K562 (cell line): ENCODE results near the gene OR51B2. TPM values are rescaled to one million over a fixed set of nuclear protein-coding genes. Genes with fewer than 3 reads are reported as not detected.

ENCODE experiments used
- CEBPG ChIP-seq, 3 experiments: fragments of 200-800 bp in 1 of 3; sonication (Bioruptor generic) in 1 of 3; sonication (generic) in 1 of 3; formaldehyde crosslinking in 1 of 3; IDR thresholded peaks in 2 of 3; conservative IDR thresholded peaks in 1 of 3; 2 replicates each; pipeline versions ENCODE4 v1.6.1 to v1.8.0; 2016 to 2022; ENCODE audit warnings: missing compliant biosample characterization in 2 of 3, missing genetic modification characterization in 2 of 3, mild to moderate bottlenecking in 1 of 3, missing genetic modification reagents in 1 of 3
- DMBX1 ChIP-seq: fragments of 250-450 bp; sonication (Bioruptor Pico); IDR thresholded peaks from 2 replicates; pipeline ENCODE4 v1.8.0; 2022; ENCODE audit warnings: inconsistent platforms, mild to moderate bottlenecking, moderate library complexity, borderline replicate concordance
- ESRRA ChIP-seq: fragments of 450-650 bp; IDR thresholded peaks from 2 replicates; pipeline ENCODE4 v1.6.1; 2014; ENCODE audit warnings: low read depth, mild to moderate bottlenecking, moderate library complexity, borderline replicate concordance
- MEF2D ChIP-seq: conservative IDR thresholded peaks from 2 replicates; pipeline ENCODE4 v1.6.1; 2016; ENCODE audit warnings: low read depth, missing genetic modification characterization, missing compliant biosample characterization
- OTX1 ChIP-seq: fragments of 450-650 bp; formaldehyde crosslinking; IDR thresholded peaks from 2 replicates; pipeline ENCODE4 v1.4.0; 2022; ENCODE audit warnings: mild to moderate bottlenecking
- PHB2 ChIP-seq: fragments of 450-650 bp; IDR thresholded peaks from 2 replicates; pipeline ENCODE4 v1.6.1; 2017; ENCODE audit warnings: low read depth
- POLR2H ChIP-seq: IDR thresholded peaks from 2 replicates; pipeline ENCODE4 v1.6.1; 2016; ENCODE audit warnings: missing genetic modification characterization, low read depth, mild to moderate bottlenecking, control low read depth, missing compliant biosample characterization, moderate library complexity
- SIRT6 ChIP-seq: IDR thresholded peaks from one replicate; pipeline ENCODE4 v1.6.1; 2012; ENCODE audit warnings: low read depth, mild to moderate bottlenecking, control low read depth, inconsistent platforms, low read length, moderate library complexity
- TAF9B ChIP-seq: fragments of 450-650 bp; IDR thresholded peaks from 2 replicates; pipeline ENCODE4 v1.6.1; 2018; ENCODE audit warnings: mild to moderate bottlenecking; ENCODE audit not compliant: partially characterized antibody
- TEAD4 ChIP-seq, 2 experiments: sonication (generic) in 1 of 2; formaldehyde crosslinking in 1 of 2; IDR thresholded peaks; 2 replicates each; pipeline versions ENCODE4 v1.6.1 to v1.8.0; 2012 to 2022; ENCODE audit warnings: borderline replicate concordance in 1 of 2, inconsistent platforms in 1 of 2, low read length in 1 of 2, mild to moderate bottlenecking in 1 of 2, missing genetic modification reagents in 1 of 2
- XRCC3 ChIP-seq: fragments of 450-650 bp; IDR thresholded peaks from 2 replicates; pipeline ENCODE4 v1.6.1; 2017; ENCODE audit warnings: mild to moderate bottlenecking, moderate library complexity
- ZSCAN32 ChIP-seq: fragments of 450-650 bp; formaldehyde crosslinking; IDR thresholded peaks from 2 replicates; pipeline ENCODE4 v1.4.0; 2020; ENCODE audit warnings: mild to moderate bottlenecking, moderate library complexity
- polyA plus RNA-seq, 8 experiments: library from polyadenylated mRNA; depleted of rRNA in 4 of 8; stranded (reverse) in 5 of 8; unstranded in 3 of 8; fragments of >200 nt; fragmentation: Nextera tagmentation in 2 of 8; fragmentation: Illumina TruSeq in 1 of 8; extraction: Ambion mirVana in 2 of 8; extraction: Trizol in 1 of 8; gene quantifications; 2 replicates each; pipeline versions ENCODE4 v1.2.1 to v1.2.3, GENCODE V29; 2011 to 2014; ENCODE audit warnings: inconsistent platforms in 1 of 8, missing spikeins in 1 of 8
- total RNA-seq, 7 experiments: library from RNA; depleted of rRNA in 6 of 7; stranded (reverse); fragments of >200 nt in 6 of 7; fragmentation: Illumina TruSeq in 2 of 7; extraction: Trizol in 2 of 7; gene quantifications; 2 replicates each; pipeline versions ENCODE4 v1.2.1 to v1.2.3, GENCODE V29; 2011 to 2021; ENCODE audit warnings: low replicate concordance in 1 of 7
- TF ChIP-seq, protein P1 (sequence below): sonication (generic); formaldehyde crosslinking; IDR thresholded peaks from 2 replicates; pipeline ENCODE4 v1.8.0; 2022; ENCODE audit warnings: mild to moderate bottlenecking, missing genetic modification reagents
- TF ChIP-seq, protein P2 (sequence below): sonication (generic); formaldehyde crosslinking; IDR thresholded peaks from 2 replicates; pipeline ENCODE4 v1.8.0; 2023; ENCODE audit warnings: mild to moderate bottlenecking, missing genetic modification reagents
- TF ChIP-seq, protein P3 (sequence below): sonication (generic); formaldehyde crosslinking; IDR thresholded peaks from 2 replicates; pipeline ENCODE4 v1.8.0; 2022; ENCODE audit warnings: missing genetic modification reagents, mild to moderate bottlenecking, borderline replicate concordance
- TF ChIP-seq, protein P4 (sequence below): sonication (generic); formaldehyde crosslinking; IDR thresholded peaks from 2 replicates; pipeline ENCODE4 v1.8.1; 2023; ENCODE audit warnings: mild to moderate bottlenecking, missing genetic modification reagents, moderate library complexity

The OR51B2 gene
- total and polyA plus RNA-seq, 9 of the 15 experiments (the other 6 are each of a cell fraction or from before 2014, with no cell fraction given) = 0.38 to 6.6 (median 4.0) TPM

DNA sequence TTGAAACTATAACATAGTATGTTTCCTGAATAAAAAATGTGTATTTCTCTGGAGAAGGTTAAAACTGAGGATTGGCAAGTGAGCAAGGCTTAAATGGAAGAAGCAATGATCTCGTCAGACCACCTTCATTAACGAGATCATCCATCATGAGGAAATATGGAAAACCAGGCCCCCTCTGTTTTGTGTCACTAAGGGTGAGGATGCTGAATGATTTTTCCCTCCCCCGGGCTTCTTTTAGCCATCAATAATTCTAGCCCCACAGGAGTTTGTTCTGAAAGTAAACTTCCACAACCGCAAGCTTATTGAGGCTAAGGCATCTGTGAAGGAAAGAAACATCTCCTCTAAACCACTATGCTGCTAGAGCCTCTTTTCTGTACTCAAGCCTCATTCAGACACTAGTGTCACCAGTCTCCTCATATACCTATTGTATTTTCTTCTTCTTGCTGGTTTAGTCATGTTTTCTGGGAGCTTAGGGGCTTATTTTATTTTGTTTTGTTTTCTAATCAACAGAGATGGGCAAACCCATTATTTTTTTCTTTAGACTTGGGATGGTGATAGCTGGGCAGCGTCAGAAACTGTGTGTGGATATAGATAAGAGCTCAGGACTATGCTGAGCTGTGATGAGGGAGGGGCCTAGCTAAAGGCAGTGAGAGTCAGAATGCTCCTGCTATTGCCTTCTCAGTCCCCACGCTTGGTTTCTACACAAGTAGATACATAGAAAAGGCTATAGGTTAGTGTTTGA lies 48.6 kb downstream of the OR51B2 start (continued):
- TF ChIP-seq, protein P1, sequence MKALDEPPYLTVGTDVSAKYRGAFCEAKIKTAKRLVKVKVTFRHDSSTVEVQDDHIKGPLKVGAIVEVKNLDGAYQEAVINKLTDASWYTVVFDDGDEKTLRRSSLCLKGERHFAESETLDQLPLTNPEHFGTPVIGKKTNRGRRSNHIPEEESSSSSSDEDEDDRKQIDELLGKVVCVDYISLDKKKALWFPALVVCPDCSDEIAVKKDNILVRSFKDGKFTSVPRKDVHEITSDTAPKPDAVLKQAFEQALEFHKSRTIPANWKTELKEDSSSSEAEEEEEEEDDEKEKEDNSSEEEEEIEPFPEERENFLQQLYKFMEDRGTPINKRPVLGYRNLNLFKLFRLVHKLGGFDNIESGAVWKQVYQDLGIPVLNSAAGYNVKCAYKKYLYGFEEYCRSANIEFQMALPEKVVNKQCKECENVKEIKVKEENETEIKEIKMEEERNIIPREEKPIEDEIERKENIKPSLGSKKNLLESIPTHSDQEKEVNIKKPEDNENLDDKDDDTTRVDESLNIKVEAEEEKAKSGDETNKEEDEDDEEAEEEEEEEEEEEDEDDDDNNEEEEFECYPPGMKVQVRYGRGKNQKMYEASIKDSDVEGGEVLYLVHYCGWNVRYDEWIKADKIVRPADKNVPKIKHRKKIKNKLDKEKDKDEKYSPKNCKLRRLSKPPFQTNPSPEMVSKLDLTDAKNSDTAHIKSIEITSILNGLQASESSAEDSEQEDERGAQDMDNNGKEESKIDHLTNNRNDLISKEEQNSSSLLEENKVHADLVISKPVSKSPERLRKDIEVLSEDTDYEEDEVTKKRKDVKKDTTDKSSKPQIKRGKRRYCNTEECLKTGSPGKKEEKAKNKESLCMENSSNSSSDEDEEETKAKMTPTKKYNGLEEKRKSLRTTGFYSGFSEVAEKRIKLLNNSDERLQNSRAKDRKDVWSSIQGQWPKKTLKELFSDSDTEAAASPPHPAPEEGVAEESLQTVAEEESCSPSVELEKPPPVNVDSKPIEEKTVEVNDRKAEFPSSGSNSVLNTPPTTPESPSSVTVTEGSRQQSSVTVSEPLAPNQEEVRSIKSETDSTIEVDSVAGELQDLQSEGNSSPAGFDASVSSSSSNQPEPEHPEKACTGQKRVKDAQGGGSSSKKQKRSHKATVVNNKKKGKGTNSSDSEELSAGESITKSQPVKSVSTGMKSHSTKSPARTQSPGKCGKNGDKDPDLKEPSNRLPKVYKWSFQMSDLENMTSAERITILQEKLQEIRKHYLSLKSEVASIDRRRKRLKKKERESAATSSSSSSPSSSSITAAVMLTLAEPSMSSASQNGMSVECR (CRISPR knock-in tag) = no peak
- TF ChIP-seq TAF9B (peak; percentile 54), CEBPG (CRISPR knock-in tag; IDR thresholded peaks at IDR 0.05) (no peak), CEBPG (tag; conservative IDR thresholded peaks at IDR 0.05 in 1 of 2, IDR thresholded peaks at IDR 0.05 in 1 of 2) (no peak), DMBX1 (CRISPR knock-in tag) (no peak; the same call in 1 of the 2 replicates), XRCC3 (no peak), ESRRA (no peak), TEAD4 (IDR thresholded peaks at IDR 0.05; ENCODE audit: low read length) (peak; percentile 91), TEAD4 (CRISPR knock-in tag; IDR thresholded peaks at IDR 0.05; ENCODE audit: borderline replicate concordance) (no peak), OTX1 (no peak), MEF2D (tag) (no peak), SIRT6 (no peak), ZSCAN32 (CRISPR knock-in tag) (no peak), POLR2H (tag) (no peak), PHB2 (no peak)
- TF ChIP-seq, protein P2, sequence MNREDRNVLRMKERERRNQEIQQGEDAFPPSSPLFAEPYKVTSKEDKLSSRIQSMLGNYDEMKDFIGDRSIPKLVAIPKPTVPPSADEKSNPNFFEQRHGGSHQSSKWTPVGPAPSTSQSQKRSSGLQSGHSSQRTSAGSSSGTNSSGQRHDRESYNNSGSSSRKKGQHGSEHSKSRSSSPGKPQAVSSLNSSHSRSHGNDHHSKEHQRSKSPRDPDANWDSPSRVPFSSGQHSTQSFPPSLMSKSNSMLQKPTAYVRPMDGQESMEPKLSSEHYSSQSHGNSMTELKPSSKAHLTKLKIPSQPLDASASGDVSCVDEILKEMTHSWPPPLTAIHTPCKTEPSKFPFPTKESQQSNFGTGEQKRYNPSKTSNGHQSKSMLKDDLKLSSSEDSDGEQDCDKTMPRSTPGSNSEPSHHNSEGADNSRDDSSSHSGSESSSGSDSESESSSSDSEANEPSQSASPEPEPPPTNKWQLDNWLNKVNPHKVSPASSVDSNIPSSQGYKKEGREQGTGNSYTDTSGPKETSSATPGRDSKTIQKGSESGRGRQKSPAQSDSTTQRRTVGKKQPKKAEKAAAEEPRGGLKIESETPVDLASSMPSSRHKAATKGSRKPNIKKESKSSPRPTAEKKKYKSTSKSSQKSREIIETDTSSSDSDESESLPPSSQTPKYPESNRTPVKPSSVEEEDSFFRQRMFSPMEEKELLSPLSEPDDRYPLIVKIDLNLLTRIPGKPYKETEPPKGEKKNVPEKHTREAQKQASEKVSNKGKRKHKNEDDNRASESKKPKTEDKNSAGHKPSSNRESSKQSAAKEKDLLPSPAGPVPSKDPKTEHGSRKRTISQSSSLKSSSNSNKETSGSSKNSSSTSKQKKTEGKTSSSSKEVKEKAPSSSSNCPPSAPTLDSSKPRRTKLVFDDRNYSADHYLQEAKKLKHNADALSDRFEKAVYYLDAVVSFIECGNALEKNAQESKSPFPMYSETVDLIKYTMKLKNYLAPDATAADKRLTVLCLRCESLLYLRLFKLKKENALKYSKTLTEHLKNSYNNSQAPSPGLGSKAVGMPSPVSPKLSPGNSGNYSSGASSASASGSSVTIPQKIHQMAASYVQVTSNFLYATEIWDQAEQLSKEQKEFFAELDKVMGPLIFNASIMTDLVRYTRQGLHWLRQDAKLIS (CRISPR knock-in tag) = no peak
- TF ChIP-seq, protein P3, sequence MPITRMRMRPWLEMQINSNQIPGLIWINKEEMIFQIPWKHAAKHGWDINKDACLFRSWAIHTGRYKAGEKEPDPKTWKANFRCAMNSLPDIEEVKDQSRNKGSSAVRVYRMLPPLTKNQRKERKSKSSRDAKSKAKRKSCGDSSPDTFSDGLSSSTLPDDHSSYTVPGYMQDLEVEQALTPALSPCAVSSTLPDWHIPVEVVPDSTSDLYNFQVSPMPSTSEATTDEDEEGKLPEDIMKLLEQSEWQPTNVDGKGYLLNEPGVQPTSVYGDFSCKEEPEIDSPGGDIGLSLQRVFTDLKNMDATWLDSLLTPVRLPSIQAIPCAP (CRISPR knock-in tag) = no peak
- TF ChIP-seq, protein P4, sequence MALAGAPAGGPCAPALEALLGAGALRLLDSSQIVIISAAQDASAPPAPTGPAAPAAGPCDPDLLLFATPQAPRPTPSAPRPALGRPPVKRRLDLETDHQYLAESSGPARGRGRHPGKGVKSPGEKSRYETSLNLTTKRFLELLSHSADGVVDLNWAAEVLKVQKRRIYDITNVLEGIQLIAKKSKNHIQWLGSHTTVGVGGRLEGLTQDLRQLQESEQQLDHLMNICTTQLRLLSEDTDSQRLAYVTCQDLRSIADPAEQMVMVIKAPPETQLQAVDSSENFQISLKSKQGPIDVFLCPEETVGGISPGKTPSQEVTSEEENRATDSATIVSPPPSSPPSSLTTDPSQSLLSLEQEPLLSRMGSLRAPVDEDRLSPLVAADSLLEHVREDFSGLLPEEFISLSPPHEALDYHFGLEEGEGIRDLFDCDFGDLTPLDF (CRISPR knock-in tag) = no peak
